Stimulated activated CD8-positive, alpha-beta memory T cell treated with anti-CD3 and anti-CD28 coated beads, Interleukin-2, amount 100 ng/mL, for 1 hour (primary cell): ENCODE results near the gene ZPBP2.
"Not testable (repeated sequence)": the region's sequence is repeated elsewhere in the genome, so short reads cannot be mapped to it uniquely, and the experiment has no call there.

Experiments
- DNase-seq, 2 donors: peaks; one replicate each; pipeline ENCODE4 v3.0.0-alpha.2; 2020; ENCODE audit warnings: low read depth in 2 of 2

The ZPBP2 gene

DNA sequence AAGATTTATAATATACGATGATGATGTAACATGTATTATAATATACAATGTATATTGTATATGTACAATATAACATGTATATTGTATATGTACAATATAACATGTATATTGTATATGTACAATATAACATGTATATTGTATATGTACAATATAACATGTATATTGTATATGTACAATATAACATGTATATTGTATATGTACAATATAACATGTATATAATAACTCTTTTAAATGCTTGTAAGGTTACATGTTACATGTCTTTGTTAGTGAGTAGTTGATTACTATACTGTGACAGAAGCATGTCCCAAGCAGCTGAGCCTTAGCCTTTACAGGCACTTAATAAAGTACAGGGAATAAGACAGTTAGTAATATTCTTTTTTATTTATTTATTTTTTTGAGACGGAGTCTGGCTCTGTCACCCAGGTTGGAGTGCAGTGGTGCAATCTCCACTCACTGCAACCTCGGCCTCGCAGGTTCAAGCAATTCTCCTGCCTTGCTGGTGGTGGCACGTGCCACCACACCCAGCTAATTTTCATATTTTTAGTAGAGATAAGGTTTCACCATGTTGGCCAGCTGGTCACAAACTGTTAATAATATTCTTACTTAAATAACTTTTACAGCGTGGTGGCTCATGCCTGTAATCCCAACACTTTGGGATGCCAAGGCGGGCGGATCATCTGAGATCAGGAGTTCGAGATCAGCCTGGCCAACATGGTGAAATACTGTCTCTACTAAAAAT lies 11.9 kb upstream of the ZPBP2 start:
- not testable (repeated sequence) for DNase-seq

DNA sequence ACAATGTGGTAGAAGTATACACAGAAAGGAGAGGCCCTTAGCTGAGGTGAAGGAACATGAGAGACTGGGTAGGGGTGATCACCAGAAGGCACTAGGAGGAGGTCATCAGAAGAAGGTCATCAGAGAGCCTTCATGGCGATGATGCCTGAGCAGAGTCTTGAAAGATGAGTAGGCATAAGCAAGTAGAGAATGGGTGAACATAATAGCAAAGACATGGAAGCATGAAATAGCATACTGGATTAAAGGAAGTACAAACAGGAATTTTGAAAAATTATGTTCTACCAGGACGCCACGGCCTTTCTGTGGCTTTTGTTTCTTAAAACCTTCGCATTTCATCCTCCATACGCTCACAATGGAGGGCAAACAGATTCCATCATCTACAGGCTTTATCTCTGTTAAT lies 6.8 kb upstream of the ZPBP2 start:
- DNase-seq: no peak

DNA sequence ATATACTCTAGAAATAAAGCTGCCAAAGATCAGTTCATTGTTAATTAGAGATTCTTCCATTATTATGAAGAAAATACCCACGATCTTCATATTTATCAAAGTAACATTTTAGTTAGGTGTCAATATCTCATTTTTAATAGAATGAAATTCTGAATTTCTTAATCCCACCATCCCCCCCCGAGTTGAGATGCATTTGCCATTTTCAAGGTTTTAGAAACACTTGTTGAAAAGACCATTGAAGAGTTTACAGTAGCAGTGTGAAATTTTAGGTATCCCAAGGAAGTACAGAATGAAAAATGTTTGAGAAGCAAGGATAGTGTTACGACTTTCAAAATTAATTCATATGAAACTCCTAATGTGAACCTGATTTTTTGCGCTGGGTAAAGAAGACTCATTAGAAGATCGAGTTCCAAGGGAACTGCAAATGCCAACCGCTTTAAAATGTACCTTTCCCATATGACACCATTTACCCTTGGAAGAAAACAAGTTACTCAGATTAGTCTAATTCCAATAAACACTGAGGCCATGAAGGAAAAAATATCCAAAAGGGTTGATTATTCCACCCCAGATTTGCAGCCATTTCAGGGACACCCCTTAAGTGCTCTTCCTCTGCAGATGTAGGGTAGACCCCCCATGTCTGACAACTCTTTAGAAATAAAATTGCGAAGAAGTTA lies 4.6 kb upstream of the ZPBP2 start:
- DNase-seq: no peak

DNA sequence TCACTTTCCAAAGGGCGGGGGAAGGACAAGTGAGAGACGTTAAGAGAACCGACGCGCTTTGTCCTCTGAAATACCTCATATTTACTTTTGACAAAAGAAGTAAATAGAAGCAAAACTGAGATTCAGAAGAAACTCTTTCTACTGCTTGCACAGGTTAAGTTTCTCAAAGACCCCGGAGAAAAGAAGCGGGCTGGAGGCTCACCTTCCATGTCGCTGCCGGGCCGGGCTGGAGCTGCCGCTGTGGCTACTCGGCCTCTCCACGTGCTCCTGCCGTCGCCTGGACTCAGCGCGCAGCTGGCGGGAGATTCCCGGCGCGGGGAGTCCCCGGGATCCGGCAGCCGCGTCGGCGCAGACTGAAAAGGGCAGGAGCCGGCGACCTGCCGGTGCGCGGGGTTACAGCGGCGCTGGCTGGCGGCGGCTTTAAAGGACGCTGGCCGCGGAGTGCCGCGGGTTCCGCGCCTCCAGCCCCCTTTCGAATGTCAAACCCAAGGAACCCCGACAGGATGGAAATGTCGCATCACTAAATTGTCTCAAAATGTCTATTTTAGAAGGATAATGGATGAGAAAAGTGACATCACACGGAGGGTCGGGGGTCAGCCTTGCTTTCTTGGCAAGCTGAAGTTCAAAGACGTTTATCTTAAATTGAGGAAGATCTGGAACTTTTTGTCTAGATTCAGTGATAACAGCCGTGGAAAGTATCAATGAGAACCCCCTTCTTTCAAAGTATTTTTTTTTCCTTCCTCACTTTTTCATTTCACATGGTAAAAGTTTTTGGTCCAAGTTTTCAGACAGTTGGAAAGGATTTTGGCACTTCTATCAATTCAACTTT lies 3.9 kb upstream of the ZPBP2 start, which contains the start of gene IKZF3:
Gene IKZF3, minus strand, starts transcription at position 395 of the 829 bp plus-strand sequence. Its CDS starts 186 bp downstream, at position 209.
- peak; percentile 60 to 63 for DNase-seq

DNA sequence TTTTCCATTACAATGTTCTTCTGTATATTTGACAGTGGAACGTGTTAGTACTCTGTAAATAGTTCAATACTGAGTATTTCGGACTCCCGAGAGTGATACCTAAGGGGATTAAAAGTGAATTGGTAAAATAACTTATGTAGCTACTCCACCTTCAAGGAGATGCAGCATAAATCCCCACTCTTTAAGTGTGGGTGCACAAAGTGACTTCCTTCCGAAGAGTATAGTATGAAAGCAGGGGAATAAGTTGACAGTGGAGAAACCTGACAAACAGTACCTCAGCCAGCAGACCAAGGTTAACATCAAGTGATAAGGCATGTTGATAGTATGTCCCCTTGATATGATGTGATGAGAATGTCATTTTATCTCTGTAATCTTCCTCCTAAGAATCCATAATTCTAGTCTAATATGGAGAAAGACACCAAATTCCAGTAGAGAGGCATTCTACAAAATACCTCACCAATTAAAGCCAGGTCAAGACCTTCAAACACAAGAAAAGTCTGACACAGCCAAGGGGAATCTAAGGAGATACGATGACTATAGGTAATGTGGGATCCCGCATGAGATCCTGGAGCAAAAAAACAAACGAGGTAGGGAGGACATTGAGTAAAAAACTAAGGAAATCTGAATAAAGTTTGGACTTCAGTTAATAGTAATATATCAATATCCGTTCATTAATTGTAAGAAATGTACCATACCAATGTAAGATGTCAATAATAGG lies 1.8 kb upstream of the ZPBP2 start:
- no peak for DNase-seq

DNA sequence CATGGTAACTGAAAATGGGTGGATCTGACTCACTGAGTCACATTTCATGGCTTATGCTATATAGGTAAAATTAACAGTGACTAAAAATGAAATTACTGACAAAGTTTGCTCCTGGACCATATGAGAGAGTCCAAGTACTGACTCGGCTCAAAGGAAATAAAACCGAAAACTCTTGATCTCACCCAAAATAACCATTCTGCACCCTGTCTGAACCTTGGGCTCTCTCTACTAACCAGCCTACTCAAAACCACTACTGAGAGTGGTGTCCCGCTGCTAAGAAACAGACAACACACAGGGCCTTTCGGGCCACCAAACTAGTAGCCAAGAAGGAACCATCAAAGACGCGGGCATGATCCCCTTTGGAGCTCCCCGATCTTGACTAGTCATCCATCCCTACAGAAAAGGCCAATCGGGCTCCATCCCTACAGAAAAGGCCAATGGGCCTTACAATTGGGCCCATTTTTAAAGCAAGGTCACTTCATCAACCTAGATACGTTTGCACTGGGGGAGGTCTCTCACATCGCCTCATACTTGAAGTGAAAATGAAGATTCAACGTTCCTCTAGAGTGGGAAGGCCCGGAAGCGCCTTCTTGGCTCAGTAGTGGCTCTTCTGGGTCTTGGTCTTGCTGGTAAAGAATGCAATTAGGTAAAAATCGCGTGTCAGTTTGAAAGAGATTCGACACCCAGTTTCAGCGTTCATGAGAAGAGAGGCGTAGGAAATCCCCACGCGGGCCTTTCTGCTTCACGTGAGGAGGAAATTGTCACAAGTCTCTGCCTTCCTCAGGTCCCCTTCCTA lies 720 bp upstream of the ZPBP2 start:
- DNase-seq: peak in 1 of 2 donors; percentile 29

DNA sequence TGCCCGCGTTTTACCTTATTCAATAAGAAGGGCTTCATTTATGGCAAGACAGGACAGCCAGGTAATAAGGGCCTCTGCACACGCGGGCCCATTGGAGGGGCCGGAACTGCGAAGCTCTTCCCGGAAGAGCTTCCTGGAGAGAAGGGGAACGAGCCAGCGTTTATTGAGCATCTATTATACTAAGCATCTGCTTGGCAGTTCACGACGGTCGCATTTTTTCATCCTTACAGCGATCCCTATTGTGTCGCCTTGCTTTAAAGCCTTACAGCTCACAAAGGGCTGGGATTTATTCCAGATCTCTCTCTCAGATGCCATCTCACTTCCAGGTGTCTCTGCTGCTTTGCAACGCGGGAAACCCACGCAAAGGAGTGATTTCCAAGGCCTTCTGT lies 546 bp downstream of the ZPBP2 start:
- no peak for DNase-seq

DNA sequence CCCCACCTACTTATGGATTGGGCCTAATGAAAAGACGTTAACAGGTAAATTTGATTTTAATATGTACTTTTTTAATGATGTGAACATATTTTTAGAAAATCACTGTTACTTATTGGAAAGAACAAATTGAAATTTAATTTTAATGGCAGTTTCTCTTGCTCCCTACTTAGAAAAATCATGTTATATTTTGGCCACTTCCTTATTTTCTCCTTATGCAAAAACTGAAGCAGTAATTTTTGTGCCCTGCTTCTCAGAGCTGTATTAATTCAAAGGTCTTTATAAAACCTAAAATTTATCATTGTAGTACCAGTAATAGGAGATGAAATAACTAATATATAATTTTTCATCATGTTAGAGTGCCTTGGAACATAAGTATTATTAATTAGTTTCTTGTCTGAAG lies 2.8 kb downstream of the ZPBP2 start:
- no peak for DNase-seq

DNA sequence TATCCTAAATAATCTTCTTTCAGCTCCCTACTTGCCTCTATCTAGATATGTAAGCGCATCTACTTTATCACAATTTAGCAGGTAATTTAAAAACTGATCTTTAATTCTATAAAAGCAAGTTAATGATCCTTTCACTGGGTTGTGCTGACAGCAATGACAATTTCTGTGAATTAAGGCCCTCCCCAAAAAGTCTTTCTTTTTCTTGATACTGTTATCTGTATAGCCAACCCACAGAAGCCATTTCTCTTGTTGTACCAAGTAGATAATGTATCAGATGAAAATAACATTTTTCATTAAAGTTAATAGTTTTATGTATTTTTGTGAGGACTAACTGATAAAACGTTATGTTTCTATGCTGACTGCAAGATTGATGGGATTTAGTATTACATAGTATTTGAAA lies 3.8 kb downstream of the ZPBP2 start:
- no peak for DNase-seq

DNA sequence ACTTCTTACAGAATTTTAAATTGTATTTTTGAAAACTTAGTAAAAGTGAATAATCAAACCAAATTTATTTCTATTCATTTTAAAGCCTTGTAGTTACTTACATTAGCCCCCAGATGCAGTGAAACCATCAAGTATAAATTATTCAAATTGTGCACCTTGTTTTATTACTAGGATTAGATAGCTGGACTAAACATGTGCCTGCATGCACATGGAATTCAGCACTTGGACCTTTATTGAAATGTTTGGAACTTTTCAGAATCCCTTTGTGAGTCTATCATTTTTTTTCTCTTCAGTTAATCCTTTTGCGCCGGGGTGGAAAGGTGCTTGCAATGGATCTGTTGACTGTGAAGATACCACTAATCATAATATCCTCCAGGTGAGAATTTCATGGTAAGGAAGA lies 4.7 kb downstream of the ZPBP2 start:
- DNase-seq: no peak

DNA sequence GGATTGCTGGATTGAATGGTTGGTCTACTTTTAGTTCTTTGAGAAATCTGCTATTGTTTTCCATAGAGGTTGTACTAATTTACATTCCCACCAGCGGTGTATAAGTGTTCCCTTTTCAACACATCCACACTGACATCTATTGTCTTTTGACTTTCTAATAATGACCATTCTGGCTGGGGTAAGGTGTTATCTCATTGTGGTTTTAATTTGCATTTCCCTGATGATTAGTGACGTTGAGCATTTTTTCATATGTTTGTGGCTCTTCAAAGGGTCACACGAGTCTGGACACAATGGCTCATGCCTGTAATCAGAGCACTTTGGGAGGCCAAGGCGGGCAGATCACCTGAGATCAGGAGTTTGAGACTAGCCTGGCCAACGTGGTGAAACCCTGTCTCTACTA lies 18.1 kb downstream of the ZPBP2 start:
- not testable (repeated sequence) for DNase-seq

DNA sequence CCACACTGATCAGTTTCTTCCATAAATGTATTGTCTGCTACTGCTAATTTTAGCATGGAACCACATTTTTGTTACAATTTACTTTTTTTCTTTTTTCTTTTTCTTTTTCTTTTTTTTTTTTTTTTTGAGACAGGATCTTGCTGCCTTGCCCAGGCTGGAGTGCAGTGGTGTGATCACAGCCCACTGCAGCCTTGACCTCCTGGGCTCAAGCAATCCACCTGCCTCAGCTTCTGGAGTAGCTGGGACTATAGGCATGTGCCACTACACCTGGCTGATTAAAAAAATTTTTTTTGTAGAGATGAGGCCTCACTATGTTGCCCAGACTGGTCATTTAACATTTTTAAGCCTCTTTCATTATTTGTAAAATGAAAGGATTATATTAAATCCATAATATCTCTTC lies 19.1 kb downstream of the ZPBP2 start:
- no peak for DNase-seq

DNA sequence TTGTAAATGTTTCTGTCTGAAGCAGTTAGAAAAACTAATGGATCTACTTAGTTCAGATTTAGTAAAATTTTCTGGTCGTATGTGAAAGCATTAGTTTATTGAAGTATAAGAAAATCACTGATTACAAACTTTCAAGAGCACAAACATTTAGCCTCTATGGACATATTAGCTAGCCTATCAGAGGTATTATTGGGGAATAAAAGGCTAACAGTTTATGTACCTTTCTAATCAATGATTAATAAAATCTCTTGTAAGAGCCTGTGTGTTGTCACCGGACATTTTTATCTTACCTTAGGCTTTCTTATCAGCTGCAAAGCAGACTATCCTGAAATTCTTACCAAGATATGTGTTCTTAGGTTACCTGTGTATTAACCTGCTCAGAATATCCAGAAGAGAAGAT lies 21.2 kb downstream of the ZPBP2 start:
- DNase-seq: no peak

DNA sequence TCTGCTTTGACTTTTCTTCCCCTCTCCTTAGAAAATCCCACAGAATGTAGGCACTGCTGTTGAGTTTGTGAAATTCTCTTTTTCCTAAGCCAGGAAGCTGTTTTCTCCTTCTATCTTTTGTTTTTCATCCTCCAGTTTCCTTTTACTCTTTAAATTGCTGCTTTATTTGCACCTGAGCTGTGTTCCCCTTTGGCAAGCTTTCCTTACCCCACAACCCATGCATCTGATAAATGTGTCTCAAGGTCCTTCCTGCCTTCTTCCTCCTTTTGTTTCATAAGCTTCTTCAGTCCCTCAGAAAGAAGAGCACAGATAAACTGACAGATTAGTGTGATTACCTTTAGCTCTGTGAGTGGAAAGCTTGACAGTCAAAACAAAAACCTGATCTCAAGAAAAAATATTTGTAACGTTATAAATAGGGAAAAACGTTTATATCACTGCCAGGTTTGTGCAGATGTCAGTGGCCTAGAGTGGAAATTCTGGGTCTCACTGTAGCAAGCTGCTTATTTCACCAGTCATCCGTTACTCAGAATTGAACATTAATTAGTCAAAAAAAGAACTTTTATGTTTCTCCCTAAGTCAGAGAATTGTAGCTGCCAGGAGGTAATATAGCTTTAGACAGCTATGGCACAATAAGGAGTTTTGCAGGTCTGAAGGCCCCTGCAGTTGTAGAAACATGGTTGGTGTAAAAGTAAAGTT lies 26.8 kb downstream of the ZPBP2 start:
- DNase-seq: no peak

DNA sequence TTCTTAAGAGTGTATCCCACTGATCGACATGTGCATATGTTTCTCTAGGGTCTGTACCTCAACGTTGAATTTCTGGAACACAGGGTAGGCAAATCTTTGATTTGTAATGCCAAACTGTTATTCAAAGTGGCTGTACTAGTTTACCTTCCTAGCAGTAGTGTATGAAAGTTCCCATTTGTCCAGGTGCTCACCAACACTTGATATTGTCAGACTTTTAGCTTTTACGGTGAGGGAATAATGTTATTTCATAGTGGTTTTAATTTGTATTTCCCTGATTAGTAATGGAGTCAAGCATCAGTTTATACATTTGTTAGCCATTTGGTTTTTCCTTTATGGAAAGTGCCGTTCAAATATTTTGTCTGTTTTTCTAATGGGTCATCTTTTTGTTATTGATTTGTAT lies 30.1 kb downstream of the ZPBP2 start:
- DNase-seq: no peak

DNA sequence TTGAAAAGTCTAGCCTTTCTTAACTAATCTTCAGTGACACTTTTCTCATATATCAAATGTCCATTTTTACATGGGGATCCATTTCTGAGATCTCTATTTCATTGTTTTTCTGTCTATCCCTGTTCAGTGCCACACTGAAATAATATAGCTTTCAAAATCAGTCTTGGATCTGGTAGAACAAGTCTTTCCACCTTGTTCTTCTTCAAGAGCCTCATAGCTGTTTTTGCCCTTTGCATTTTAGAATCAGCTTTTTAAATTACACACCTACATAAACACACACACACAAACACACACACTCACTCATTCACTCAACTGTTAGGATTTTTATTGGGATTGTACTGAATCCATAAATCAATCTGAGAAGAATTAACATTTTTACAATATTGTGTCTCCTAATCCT lies 31.2 kb downstream of the ZPBP2 start:
- no peak for DNase-seq

DNA sequence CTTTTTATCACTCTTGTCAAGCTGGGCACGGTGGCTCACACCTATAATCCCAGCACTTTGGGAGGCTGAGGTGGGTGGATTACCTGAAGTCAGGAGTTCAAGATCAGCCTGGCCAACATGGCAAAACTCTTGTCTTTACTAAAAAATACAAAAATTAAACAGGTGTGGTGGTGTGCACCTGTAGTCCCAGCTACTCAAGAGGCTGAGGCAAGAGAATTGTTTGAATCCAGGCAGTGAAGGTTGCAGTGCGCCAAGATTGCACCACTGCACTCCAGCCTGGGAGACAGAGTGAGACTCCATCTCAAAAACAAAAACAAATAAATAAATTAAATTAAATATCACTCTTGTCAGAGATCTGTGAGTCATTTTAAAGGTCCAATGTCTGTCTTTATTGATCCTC lies 34.0 kb downstream of the ZPBP2 start:
- not testable (repeated sequence) for DNase-seq

DNA sequence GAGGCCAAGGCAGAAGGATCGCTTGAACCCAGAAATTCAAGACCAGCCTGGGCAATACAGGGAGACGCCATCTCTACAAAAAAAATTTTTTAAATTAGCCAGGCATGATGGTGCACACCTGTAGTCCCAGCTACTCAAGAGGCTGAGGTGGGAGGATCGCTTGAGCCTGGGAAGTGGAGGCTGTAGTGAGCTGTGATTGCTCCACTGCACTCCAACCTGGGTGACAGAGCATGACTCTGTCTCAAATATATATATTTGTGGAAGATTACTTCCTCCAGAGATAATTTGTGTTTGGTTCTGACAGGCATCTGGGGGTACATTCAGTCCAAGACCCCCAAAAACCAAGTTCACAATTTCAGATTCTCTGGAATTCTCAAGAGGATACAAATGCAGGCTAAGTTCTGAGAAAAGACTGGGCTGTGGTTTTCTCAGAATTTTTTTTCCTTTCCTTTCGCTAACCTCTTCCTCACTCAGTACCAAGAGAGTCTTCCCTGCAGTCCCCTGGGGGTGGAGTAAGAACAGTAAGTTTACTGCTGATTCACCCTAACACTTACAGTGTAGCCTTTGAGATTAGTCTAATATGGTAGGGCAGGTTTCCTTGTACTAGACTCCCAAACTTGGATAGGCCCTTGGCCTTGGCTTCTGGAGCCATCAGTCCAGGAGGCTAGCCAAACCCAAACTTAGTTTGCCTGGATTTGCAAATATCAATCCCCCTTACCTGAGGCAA lies 35.3 kb downstream of the ZPBP2 start:
- DNase-seq: no peak

DNA sequence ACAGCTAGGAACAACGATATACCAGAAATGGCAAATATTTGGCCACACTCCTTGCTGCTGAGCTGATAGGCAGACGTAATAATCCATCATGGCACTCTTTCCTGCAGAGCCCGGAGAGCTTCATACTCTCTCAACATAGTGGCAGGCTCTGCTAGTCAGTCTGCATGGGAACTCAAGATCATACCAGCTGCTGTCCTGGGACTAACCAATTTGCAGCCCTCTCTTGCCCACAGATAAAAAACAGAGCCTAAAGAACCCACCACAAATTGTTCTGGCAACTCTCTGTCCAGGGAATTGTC lies 36.9 kb downstream of the ZPBP2 start:
- no peak for DNase-seq

DNA sequence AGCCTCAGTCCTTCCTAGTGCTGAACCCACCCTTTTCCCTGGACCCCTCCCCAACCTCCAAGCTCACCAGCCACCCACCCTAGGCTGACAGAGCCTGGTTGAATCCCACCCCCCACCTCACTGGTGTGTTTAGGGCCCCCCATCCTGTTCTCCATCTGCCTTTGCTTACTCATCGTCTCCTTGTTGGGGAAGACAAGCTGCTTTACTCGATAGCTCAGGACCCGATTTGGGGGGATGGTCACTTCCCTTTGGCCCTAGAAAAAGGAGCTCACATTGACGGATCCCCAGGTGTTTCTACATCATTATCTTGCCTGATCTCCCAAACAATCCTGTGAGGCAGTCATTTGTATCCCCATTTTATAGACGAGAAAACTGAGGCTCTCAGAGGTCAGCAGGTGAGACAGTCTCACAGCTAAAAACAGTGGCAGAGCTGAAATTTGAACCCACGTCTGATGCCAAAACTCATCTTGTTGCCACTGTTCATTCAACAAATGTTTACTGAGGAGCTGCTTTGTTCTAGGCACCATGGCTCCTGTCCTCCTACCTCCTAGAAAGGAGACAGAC lies 40.9 kb downstream of the ZPBP2 start:
- DNase-seq: no peak
